ENCODE measurements around the gene RBP2. TPM values are rescaled to one million over a fixed set of nuclear protein-coding genes. Genes with fewer than 3 reads are reported as not detected.

RBP2 gene
- total and polyA plus RNA-seq, 9 of the 15 experiments (the other 6 are each of a cell fraction or from before 2014, with no cell fraction given): not detected

GRCh38 chr3:139465636-139466035 lies 10.7 kb downstream of the RBP2 start:
- DNase-seq (ENCODE audit: extremely low read depth in 1 of 4, low spot score in 3 of 4): no peak
- 0% methylated on average over 7 of the region's 7 CpGs for WGBS (ENCODE audit: insufficient coverage, low coverage, missing lambda C conversion rate)
- no peak overlapping the region for H3K4me3 ChIP-seq
- 0 out of 2 replicates have a peak, but pooled peaks cover 2% of the 10 kb centered on the region for H4K20me1 ChIP-seq (replicated peaks; ENCODE audit: control insufficient read depth, insufficient read depth, low read length)
- H3K4me2 ChIP-seq (ENCODE audit: insufficient read depth, low read length): no peak overlapping the region
- no peaks in the 10 kb centered on the region for H3K79me2 ChIP-seq (ENCODE audit: control insufficient read depth, insufficient read depth, low read length)
- no peak for TF ChIP-seq MNT (conservative IDR thresholded peaks at IDR 0.05)
- TF ChIP-seq SNAPC5 (CRISPR knock-in tag; IDR thresholded peaks at IDR 0.05): no peak
- no peak for TF ChIP-seq MAX (CRISPR knock-in tag; IDR thresholded peaks at IDR 0.05)
- TF ChIP-seq CCAR2 (IDR thresholded peaks at IDR 0.05; ENCODE audit: low read depth, low read length): no peak
- no peak for TF ChIP-seq NFATC3 (IDR thresholded peaks at IDR 0.05)
- no peak for TF ChIP-seq ZBTB33 (CRISPR knock-in tag; IDR thresholded peaks at IDR 0.05)
- no peak for TF ChIP-seq MAFK (IDR thresholded peaks at IDR 0.05; ENCODE audit: low read length)
- no peak for TF ChIP-seq ZNF830 (CRISPR knock-in tag; IDR thresholded peaks at IDR 0.05)
- no peak for TF ChIP-seq ZNF668 (CRISPR knock-in tag; IDR thresholded peaks at IDR 0.05)
- no peak for TF ChIP-seq SMARCC2 (IDR thresholded peaks at IDR 0.05; ENCODE audit: low read depth)
- in situ Hi-C loops (cut with MboI): no loop called here
- H3K9ac ChIP-seq (ENCODE audit: insufficient read depth in 1 of 2, low read depth in 2 of 2, low read length in 2 of 2): no peak overlapping the region
- H3K9me3 ChIP-seq (replicated peaks; ENCODE audit: control insufficient read depth, insufficient read depth, low read depth, low read length): no peaks in the 10 kb centered on the region
- H3K9me1 ChIP-seq (ENCODE audit: control insufficient read depth, insufficient read depth, low read length): no peaks in the 10 kb centered on the region
- intact Hi-C loops (cut with micrococcal nuclease): no loop called here
- H3K4me1 ChIP-seq (replicated peaks in 1 of 2; ENCODE audit: control insufficient read depth in 2 of 2, insufficient read depth in 2 of 2, low read length in 2 of 2): no peaks in the 10 kb centered on the region
- no peak for FAIRE-seq
- no peak overlapping the region for H3K27ac ChIP-seq (ENCODE audit: extremely low read depth, low read depth, low read length)
- CTCF ChIA-PET (ENCODE audit: low intra/inter-chr PET ratio): no interaction called here
- H2AFZ ChIP-seq (ENCODE audit: low read depth, low read length): no peak overlapping the region
- no peak for ATAC-seq
- H3K27me3 ChIP-seq (ENCODE audit: control insufficient read depth in 2 of 2, insufficient read depth in 2 of 2, low read length in 2 of 2): peaks cover 2 to 13% of the 10 kb centered on the region in 2 experiments; a peak in 2 of 5 replicates
- no TSS peak for BruUV-seq (replicated peaks)
- H3K36me3 ChIP-seq (ENCODE audit: control insufficient read depth, insufficient read depth, low read length): no peaks in the 10 kb centered on the region
- POLR2A ChIA-PET: interaction anchor here (0.6 to 0.7 kb wide), 2 partner anchors 500 to 1406 kb away, joined by 3 read pairs; no protein-coding TSS in a partner anchor

All from K562 (cell line).